NCI-H82 (cell line): Measurements from ENCODE around the gene RNF19B.
"Not testable (repeated sequence)": the region's sequence is repeated elsewhere in the genome, so short reads cannot be mapped to it uniquely, and the experiment has no call there.

Source experiments
- DNase-seq: peaks from one replicate; lab custom pipeline; 2025; lab: John Stamatoyannopoulos, UW

The RNF19B gene, protein sequence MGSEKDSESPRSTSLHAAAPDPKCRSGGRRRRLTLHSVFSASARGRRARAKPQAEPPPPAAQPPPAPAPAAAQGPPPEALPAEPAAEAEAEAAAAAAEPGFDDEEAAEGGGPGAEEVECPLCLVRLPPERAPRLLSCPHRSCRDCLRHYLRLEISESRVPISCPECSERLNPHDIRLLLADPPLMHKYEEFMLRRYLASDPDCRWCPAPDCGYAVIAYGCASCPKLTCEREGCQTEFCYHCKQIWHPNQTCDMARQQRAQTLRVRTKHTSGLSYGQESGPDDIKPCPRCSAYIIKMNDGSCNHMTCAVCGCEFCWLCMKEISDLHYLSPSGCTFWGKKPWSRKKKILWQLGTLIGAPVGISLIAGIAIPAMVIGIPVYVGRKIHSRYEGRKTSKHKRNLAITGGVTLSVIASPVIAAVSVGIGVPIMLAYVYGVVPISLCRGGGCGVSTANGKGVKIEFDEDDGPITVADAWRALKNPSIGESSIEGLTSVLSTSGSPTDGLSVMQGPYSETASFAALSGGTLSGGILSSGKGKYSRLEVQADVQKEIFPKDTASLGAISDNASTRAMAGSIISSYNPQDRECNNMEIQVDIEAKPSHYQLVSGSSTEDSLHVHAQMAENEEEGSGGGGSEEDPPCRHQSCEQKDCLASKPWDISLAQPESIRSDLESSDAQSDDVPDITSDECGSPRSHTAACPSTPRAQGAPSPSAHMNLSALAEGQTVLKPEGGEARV

DNA sequence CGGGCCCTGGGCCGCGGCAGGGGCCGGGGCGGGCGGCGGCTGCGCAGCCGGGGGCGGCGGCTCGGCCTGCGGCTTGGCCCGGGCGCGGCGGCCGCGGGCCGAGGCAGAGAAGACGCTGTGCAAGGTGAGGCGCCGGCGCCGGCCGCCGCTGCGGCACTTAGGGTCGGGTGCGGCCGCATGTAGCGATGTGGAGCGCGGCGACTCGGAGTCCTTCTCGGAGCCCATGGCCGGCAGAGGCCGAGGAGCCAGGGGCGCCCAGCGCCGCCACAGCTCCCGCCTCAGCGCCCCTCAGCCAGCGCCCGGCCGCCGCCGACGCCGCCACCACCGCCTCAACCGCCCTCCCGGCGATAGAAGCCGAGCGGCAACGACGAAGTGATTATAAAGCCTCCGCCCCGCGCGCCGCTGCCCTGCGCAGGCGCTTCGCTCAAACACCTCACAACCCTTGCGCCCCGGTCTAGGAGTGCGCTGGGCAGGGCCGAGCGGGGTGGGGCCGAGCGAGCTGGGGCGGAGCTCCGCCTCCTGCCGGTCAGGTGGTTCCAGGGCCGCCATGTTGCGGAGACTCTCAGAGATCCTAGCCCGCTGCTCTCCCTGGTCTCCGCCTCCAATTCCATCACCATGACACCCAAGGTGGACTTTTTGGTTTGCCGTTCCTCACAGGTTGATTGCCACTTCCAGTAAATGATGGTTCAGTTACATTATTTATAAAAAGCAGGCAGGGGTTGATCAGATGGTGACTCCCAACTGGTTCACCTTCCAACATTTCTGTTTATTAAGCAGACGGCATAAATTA is at the start of gene RNF19B:
Gene RNF19B (minus strand): TSS at position 349 of the 790 bp plus-strand sequence. CDS start 124 bp downstream, at position 225.
- peak; percentile 99 for DNase-seq

DNA sequence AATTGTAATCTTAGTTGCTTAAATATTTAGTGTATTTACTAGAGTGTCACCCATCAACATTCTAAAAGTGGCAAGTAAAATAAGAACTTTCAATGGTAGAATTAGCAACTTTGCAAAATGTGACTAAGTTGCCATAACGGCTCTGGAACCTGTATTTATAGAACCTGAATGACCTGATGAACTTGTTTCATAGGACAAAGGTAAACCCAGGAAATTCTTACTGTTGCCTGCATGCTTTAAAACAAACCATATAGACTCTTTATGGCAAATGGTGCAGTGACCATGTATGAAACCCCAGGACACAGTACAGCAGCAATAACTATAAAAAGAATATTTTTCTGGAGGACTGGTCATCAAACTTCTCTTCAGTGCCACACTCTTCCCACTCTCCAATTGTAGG is 49.2 kb upstream of the RNF19B start:
- DNase-seq: no peak

DNA sequence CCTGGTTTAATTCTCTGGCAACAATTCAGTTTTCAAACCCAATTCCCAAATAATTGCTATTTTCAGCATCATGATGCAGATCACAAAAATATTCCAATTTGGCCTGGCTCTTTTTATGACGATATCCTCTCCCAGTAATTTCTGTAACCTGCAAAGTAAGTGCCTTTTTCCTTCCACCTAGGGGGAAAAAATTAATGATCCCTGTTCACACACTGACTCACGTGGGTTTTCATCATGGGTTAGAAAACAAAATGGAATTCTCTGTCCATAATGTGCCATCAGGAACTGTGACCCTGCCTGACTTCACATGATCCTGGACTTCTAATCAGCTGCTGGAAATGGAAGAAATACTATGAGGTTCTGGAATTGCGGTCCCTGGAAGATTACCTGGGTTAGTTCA is 47.6 kb upstream of the RNF19B start:
- no peak for DNase-seq

DNA sequence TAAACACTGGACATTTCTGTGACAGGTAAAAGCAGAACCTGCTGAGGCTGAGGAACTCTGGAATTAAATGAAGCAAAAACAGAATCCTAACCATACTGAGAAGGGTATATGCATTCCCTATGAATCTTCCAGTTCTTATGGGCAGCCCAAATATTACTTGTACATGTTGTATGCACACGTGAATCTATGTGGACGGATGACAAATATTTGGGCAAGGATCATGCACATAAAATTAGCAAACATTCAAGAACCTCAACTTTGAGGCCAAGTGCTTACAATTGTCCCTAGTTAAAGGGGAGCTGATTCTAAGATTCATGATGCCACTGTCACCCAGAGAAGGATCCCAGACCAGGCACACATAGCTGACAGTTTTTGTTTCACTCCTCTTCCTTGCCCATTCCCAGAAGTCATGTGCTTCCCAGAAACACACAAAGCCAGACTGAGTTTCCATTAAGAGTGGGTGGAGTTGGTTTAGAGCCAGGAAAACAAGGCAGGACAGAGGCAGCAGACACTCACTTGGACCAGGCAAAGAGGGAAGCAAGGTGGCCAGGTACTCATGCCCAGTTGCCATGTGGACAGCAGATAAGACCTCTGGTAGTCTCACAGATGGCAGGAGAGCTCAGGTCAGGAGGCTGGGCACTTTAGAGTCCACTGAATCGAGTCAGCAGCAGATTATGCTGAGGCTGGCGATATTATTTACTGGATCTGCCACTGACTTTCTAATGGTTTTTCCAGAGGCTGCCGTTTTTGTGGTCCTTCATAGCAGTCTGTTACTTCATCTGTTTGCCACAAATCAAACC is 46.5 kb upstream of the RNF19B start:
- DNase-seq: no peak

DNA sequence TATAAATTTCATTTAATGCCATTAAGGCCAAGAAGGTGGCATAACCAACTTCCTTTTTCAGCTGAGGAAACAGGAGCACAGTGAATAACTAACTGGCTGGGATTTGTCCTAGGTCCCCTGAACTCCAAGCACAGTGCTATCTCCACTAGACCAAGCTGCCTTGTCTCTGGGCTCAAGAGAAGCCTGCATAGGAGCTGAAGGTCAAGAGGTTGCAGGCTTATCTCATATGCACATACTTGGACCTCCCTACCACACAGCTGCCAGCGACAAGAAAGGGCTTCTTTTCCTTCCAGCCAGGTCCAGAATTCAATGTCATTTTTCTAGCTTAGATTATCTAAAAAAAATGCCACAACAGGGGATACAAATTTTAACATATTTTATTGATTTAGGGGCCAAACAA is 45.0 kb upstream of the RNF19B start:
- DNase-seq: no peak

DNA sequence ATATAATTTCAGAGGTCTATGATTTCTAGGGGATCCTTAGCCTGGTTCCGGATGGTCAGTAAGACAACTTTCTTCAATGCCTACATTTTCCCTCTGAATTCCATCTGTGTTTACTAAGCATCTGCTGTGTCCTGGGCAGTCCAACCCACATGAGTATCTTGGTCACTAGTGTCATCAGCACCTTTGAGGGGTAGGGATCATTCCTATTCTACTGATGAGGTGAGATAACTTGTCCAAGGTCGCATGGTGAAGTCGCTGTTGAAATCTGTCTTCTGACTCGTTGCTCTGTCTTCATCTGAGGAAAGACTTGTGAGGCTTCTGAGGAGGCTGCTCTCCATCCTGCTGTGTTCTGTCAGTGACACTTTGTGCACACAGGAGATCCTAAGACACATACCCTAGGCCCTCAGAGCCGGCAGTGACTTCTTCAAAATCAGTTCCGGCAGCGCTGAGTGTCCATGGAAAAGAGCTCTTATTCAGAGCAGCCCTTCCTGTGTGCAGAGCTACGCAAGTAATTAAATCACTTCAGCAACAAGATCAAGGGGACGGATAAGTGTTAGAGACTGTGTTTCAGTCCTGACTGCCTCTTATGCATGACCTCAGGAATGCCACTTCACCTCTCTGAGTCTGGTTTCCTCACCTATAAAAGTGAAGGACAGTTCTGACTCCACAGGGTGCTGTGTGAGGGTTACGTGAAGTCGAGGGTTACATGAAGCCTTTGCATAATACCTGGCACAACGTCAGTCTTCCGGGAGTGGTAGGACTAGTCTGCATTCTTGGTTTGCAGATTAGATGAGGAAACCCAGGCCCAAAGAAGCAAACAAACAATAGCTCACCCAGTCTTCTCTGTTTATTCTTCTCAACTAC is 43.7 kb upstream of the RNF19B start:
- DNase-seq: no peak

DNA sequence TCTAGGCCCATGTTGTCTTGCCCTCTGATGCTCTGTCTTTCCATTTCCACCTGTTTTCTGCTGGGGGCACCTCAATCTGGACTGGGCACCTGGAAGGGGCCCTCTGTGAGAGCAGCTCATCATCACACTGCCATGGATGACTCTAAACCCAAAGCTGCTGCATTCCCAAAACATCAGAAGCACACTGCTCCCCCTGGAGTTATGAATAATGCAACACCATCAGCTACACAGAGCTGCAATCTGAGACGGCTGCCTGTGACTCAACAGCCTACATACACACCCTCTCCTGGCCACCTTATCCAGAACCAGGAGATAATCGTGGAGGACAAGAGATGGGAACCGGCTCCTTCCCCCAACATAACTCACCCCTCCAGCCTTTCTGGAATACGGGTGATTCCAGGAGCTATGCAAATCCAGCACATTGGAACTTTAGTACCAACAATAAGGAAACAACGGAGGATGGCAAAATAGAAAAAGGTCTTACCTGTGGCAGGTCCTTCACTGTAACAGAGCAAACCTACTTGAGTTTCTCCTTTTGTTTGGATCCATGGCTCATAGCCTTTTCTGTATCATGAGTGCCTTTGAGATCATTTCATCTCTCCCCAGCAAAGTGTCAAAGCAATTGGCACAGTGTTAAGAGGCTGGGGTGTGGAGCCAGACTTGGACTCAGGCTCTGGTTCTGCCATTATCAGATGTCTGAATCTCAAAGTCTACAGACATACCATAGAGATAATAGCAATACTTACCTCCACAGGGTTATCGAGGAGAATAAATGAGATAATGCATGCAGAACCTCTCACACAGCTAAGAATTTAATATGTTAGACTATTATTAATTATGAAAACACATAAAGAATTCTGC is 42.8 kb upstream of the RNF19B start:
- DNase-seq: peak; percentile 60

DNA sequence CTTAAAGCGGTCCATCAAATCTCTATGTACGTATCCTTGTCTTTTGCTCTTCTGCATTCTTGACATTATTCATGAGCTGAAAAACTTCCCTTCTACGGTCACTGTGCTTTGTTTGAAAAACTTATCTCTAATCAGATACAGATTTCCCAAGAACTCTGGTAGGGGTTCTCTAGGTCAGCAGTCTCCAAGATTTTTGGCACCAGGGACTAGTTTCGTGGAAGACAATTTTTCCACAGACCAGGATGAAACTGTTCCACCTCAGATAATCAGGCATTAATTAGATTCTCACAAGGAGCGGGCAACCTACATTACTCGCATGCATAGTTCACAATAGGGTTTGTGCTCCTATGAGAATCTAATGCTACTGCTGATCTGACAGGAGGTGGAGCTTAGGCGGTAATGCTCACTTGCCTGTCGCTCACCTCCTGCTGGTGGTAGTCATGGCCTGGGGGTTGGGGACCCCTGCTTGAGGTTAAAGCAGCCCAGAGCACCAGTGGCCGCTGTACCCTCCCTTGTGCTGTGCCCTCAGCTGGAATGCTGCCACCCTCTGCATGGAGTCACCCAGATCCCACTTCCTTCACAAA is 41.3 kb upstream of the RNF19B start:
- DNase-seq: no peak

DNA sequence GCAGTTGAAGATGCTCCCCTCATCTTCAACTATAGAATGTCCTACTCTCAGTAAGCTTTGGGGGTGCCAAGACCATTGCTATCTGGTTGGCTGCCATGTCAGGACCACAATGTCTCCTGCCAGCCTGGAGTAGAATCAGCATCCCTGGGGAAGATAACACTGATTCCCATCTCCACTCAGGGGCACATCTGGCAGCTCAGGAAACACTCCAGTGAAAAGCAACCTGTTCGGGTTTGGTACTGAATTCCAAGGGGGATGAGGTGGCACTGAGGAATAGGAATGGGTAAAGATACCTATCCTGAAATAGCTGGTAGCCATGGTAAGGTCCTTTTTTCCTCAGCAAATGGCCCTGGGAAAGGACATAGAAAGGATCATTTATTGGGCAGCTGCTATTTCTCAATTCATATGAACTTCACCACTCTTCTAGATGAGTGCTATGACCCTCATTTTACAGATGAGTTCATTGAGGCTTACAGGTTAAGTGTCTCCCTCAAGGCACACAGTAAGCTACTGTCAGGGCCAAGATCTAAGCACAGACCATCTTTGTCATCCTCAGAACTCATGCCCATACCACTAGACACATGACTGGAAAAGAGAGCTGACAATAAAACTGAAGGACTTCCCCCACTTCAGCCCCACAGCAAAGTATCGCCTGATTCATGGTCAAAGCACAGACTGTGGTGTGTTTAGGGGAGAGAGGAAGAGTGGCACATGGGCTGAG is 40.7 kb upstream of the RNF19B start:
- no peak for DNase-seq

DNA sequence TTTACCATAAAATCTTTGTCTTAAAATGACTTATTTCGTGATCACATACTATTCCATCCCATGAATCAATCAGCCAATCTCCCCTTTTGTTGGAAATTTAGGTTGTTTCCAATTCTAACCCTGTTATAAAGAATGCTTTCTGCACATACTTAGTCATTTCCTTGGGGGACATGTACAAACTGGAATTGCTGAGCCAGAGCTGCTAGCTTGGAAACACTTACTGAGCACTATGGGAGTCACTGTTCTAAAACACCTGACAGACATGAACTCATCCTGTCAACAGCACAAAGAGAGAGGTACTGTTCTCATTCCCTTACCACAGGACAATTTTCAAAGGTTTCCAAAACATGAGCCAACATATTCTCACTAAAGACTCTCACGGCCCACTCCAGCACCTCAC is 40.0 kb upstream of the RNF19B start:
- DNase-seq: no peak

DNA sequence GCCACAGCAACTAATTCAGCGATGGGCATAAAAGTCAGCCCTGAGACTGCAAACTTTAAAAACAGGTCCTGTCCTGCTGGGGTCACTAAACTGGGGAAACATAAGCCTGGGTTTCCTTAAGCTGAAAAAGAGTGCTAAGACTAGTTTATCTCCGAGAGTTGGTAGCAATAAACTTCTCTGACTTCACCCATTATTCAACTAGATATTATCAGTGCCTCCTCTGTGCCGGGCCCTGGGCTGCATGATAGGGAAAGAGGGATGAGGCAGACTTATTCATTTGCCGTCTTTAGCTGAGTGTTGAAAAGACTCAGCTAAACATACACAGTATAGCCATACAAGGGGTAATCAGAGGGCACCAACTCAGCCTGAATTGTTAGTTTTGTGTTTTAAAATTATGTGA is 39.0 kb upstream of the RNF19B start:
- no peak for DNase-seq

DNA sequence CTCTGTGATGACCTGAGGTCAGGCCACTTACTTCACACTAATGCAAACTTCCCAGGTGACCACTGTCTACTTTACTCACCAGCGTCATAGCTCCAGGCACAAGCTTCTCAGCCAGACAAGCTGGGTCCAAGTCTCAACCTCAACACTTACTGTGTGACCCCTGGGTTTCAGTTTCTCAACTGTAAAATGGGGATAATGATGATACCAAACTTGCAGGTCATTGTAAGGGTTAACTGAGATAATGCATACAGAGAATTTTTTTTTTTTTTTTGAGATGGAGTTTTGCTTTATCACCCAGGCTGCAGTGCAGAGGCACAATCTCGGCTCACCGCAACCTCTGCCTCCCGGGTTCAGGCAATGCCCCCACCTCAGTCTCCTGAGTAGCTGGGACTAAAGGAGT is 37.4 kb upstream of the RNF19B start:
- no peak for DNase-seq

DNA sequence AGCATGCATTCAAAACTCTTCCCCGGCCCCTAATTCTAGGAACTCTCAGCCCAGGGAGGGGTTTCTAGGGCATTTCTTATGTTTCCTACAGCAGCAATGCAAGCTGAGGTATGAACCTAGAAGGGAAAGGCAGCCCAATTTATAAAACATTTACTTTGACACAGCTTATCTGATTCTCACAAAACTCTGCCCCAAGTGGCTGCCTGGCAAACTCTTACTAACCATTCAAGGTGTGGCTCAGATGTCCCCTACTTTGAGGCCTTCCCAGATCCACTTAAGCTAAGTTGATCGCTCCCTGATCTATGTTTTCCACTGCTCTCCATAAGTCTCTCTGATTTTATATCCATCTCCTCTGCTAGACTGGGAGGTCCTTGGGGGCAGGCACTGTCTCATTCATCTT is 36.7 kb upstream of the RNF19B start:
- peak; percentile 57 for DNase-seq

DNA sequence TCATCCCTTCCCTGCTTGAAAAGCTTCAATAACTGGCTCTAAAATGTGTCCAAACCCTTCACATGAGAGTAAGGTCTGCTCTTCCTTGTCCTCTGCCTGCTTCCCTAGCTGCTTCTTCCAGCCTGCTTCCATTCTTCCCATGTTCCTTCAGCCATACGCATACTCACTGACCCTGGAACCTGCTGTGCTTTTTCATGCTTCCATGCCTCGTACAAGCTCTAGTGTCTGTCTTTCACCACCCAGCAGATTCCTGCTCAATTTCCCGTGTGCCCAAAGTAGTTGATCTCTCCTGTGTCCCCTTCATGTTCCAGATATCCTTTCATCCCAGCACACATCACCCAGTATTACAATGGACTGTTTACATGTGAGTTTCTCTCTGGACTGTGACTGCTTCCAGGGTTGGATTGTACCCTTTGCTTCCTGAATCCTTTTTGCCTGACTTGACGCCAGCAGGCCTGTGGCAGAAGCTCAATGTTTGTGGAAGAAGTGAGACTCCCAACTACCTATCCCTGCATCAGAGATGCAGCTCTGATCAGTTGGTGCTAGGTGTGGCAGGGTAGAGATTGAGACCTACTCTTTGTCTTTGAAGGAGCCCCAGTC is 35.9 kb upstream of the RNF19B start:
- DNase-seq: no peak

DNA sequence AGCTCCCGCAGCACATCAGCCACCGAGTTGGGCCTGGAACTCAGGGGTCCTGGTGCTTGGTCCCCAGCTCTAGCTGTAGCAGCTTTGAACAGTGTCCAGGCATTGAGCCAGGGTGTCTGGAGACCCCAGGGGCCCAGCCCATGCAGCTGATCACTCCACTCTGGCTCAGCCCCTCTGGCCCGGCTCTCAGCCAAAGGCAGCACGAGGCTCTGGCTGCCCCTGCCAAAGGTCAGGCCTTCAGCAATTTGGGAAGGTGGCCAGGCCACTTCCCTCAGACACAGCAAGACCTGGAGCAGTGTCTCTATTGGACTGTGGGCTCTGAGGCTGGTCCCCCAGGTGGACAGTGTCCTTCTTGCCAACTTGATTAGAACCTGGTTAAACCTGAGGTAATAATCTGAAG is 34.4 kb upstream of the RNF19B start:
- no peak for DNase-seq

DNA sequence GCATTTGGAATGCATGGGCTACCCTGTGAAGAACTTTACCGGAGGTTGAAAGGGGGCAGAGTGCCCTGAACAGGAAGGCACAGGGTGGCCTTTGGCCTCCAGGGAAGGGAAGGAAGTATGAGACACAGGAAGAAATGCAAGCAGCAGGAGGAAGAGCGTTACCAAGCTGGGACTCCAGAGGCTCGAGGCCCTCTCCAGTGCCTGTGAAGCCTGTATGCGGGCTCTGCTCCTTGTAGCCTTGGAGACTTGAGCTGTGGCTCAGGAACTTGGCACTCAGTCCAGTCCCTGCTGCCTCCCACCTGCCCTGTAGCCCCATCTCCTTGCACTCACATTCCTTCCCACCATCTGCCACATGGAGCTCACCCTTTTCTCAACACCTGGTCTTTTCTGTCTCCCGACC is 33.5 kb upstream of the RNF19B start:
- DNase-seq: peak; percentile 33

DNA sequence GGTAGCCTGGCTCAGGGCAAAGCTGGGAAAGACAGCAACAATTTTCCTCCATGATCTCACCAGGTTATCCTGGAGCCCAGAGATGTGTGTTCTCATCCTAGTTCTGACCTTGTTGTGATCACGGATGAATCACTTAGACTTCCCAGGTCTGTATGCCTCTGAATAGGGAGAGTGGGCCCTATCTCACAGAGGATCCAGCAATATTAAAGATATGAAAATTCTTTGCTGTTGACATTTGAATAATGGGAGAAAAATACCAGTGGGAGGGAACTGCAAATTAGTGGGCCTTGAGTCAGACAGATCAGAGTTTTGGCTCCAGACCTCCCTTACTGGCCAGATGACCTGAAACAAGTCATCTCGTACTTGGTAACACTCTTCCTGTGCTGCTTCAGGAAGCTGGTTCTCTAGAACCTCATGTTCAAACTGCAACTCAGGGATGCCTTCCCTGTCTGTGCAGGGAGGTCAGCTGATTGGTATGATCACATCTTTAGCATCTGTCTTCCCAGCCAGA is 32.8 kb upstream of the RNF19B start:
- DNase-seq: no peak

DNA sequence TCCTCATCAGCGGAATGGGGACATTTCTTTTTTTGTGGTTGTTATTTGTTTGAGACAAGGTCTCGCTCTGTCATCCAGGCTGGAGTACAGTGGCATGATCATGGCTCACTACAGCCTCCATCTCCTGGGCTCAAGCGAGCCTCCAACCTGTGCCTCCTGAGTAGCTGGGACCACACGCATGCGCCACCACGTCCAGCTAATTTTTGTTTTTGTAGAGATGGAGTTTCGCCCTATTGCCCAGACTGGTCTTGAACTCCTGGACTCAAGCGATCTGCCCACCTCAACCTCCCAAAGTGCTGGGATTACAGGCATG is 28.7 kb upstream of the RNF19B start:
- not testable (repeated sequence) for DNase-seq
